HG02571 (cell line): ENCODE data around the gene PACSIN1.

ENCODE experiments used
- ATAC-seq: cut with Tn5 transposase; IDR thresholded peaks from one replicate; pipeline ENCODE4 v1.9.1; 2021; ENCODE audit warnings: mild to moderate bottlenecking, moderate library complexity; ENCODE audit not compliant: unreplicated experiment

PACSIN1 gene

DNA sequence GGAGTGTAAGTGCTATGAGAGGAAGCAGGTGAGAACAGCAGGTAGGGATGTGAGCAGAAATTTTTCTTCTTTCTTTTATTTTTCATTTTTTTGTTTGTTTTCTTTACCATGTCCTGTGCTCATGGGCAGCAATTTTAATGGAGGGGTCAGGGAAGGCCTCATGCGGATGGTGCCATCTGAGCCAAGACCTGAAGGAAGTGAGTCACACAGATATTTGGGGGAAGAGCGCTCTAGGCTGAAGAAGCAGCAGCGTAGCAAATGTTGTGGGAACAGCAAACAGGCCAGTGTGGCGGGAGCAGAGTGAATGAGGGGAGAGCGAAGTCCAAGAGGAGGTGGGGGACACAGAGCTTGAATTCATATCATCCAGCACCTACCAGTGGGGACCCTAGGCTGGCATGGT is 77.5 kb downstream of the PACSIN1 start:
- no peak for ATAC-seq

DNA sequence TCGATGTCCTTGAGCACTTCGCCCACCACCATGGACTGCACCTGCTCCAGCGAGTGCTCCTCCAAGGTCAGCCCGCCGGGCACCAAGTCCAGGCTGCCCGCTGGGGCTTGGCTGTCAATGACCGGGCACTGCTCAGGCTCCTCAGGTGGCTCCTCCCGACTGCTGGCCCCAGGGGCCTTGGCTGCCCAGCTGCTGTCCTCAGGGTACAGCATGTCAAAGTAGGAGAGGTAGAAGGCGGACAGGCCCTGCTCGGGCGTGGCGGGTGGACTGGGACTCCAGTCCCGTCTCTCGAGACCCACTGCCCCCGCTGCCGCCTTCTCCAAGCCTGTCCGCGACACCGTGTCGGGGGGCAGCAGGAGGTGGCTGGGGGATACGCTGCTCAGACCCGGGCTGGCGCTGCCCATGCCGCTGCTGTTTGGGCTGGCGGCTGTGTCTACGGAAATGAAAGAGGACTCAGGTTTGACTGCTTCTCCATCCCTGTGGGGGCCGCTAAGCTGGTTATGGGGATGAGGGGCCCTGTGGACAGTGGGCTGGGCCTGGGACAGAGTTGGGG is 78.3 kb downstream of the PACSIN1 start:
- ATAC-seq: no peak

DNA sequence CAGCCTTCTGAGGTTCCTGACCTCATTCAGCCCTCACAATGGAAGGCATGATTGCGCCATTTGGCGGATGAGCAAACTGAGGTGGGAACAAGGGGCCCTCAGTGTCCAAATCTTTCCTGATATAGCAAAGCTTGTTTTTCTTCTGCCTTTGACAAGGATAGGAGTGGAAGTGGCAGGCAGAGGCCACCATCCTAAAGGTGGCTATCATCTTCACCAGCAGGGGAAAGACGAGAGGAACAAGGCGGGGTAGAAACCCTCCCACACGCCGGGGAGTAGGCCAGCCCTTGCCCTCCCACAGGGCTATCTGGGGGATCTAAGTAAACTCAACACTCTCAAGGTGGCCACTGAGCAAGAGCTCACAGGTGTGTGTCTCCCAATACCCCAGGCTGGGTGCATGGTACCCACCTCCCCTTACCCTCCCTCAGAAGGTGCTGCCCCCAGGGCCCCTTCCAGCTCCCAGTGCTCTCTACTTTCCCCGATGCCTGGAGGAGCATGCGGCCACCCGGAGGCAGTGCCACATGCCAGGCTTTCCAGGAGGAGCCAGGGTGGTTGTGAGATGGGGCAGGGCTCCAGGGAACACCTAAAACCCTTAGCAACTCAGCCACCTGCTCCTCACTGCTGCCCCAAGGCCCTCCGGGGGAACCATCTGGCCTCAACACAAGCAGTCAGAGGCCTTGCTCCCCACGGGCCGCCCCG is 79.0 kb downstream of the PACSIN1 start:
- no peak for ATAC-seq

DNA sequence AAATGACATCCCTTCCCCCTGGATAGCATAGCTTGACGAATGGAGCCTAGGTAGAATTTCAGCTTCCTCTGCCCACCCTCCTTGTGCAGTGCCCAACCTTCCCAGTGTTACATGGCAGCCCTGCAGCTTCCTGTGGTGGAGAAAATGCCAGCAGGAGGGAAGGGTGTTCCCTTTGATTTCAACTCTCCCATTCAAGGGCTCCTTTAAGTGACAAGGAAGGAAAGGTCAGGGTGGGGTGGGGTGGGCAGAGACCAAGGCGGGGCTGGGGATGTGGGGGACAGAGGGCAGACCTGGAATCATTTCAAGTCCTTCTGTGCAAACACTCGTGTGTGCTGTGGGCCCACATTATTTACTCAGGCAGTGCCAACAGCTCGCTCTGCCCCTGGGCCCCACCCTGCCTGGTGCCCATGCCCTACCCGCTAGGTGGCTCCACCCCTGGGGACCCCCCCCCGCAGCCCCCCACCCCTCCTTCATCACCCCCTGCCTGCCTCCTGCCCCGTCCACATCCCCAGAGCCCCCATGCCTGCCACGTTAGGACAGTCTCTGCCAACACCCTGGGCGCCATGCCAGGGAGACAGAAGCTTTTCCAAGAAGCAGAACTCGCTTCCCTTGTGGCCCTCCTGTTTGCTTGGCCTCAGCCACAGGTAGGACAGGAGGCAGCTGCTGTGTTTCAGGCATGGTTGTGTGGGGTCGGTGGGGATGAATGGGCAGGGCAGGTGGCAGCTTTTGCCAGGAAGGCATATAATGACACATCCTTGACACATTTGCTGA is 80.9 kb downstream of the PACSIN1 start:
- no peak for ATAC-seq

DNA sequence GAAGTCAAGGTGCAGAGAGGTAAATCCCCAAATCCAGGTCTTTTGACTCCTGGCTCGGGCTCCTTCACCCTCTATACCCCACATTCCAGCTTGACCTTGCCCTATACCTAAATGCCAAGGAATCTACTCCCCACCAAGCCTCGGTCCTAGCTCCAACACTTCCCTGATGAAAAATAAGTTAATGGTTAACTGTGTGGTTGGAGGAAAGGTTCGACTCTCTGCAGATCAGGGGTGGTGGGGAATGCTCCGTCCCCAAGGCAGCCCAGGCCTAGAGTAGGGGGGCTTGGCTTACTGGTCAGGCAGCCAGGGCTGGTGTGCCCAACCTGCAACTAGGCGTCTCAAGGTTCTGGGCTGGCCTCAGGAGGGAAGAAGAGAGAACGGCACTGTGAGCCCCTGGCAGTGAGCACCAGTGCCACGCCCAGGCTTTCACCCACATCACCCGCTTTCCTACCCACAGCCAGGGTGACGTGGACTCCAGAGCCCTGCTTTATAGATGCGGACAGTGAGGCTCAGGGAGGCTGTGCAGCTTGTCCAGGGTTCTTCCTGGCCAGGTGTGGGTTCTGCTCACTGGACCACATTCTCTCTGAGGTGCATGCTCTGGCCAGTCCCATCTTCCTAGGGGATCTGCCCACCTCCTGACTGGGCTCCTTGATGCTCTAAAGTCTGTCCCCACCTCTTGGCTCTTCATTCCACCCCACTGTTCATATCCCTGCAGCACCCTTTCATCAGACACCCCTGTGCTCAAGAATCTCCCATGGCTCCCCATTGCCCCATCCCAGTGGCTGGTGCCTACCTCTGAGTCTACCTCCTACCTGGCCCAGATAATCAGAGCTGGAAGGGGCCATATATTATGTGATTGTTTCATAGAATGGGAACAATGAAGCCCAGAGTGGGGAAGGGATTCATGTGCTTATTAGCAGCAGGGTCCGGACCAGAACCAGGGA is 82.1 kb downstream of the PACSIN1 start:
- no peak for ATAC-seq

DNA sequence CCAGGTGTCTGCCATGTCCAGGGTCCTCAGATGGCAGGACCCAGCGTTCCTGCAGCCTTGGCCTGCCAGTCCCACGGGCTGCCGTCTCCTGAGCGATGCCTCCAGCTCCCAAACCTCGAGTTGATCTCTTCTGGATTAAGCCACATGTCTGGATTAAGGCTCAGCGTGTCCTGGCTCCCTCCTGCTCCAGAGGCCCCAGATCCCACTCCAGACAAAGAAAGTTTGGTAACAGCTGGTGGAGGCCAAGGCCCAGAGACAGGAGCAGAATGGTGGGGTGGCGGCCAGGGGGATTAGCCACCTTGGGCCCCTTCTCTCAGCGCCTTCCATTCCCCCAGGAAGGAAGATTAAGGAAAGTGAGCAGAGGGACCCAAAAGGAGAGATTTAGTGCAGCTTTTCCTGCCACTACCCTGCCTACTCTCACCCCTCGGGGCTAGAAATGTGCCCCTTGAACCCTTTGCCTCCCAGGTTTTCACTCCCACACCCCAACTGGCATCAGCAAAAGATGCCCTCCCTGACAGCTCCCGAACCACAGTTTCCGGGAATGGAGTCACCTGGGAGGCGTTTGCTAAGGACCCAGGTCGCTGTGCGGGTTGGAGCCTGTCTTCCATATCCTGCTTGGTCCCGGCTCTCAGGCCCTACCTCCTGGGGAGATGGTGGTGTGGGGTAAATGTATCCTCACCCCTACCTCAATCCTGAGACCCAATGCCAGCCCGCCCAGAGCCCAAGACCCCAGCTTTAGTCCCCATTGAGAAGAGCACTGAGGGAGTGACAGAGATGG is 83.3 kb downstream of the PACSIN1 start:
- no peak for ATAC-seq

DNA sequence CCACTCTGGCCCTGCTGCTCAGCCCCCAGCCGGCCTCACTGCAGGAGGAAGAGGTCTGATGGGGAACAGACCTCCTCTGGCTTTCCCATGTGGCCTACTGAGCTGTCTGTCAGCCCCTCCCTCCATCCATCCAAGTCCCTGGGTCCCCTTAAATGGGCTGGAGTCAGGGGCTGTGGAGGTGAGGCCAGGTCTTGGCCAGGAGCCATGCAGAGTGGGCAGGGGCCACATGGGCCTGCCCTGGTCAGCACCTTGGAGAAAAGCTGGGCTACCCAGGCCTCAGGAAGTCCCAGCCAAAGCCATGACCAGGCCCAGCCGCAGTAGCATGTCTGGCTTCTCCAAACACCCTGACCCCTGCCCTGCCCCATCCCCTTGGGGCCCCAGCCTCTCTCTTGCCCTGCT is 83.9 kb downstream of the PACSIN1 start:
- no peak for ATAC-seq

DNA sequence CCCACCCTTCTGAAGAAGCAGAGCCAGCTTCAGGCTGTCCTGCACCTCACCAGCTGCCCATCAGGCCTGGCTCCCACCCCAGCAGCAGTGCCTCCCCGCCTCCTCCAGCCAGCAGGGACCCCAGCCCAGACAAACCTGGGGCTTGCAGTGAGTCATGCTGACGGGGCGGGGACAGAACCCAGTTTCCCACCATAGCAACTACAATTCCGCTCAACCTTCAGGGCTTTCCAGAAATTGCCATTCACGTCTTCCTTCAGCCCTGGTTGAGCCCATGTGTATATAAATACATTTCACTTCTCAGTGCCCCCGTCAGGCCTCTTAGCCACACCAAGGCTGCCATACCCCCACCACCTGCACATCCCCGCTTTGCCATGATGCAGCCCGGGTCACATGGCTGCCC is 85.8 kb downstream of the PACSIN1 start:
- no peak for ATAC-seq

DNA sequence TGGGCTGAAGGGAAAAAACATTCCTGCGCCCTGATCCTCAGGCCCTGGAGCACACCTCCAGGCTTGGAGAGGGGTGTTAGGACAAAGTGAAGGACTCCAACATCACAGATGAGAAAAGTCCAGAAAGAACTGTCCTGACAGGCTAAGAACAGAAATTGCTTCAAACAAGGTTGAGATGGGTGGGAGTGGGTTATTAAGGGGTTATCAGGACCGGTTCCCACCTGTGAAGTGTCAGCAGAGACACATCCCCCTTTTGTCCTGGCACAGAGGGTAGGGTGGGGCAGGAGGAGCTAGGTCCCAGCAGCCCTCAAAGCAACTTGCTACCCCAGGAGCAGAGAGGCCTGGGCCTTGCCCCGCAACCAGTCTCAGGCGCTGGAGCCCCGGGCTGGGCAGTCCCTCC is 86.7 kb downstream of the PACSIN1 start:
- ATAC-seq: no peak

DNA sequence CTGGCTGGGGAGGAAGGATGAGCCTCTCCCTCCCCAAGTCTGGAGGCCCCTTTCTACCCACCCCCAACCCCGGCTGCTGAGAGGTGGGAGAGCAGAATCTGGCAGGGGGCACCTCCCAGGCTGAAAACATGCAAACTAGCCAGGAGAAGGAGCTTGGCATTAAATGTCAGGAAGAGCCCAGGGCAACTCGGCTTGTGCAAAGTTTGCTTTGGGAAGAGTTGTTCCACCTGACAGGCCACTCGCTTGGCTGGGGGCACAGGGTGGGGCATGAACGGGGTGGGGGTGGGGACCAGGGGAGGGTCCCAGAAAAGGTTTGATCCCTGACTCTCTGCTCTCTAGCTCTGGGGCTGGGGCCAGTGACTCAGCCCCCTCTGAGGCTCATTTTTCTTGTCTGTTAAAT is 87.3 kb downstream of the PACSIN1 start:
- ATAC-seq: no peak

DNA sequence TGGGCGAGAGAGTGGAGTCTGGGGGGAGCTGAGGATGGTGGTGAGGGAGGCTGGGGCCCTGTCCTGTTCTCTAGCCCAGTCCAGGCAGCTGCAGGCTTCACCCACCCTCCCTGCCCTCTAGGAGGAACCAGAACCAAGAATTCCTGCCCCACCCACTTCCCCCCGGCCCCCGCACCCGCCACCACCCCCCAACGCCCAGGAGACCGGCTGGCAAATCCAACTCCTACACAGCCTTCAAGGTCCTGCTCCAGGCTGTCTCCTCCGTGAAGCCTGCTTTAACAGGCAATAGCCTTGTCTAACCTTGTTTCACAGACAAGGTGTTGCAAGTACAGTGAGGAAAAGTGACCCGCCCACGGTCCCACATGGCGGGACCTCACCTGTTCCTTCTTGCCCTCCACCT is 87.9 kb downstream of the PACSIN1 start:
- ATAC-seq: no peak

DNA sequence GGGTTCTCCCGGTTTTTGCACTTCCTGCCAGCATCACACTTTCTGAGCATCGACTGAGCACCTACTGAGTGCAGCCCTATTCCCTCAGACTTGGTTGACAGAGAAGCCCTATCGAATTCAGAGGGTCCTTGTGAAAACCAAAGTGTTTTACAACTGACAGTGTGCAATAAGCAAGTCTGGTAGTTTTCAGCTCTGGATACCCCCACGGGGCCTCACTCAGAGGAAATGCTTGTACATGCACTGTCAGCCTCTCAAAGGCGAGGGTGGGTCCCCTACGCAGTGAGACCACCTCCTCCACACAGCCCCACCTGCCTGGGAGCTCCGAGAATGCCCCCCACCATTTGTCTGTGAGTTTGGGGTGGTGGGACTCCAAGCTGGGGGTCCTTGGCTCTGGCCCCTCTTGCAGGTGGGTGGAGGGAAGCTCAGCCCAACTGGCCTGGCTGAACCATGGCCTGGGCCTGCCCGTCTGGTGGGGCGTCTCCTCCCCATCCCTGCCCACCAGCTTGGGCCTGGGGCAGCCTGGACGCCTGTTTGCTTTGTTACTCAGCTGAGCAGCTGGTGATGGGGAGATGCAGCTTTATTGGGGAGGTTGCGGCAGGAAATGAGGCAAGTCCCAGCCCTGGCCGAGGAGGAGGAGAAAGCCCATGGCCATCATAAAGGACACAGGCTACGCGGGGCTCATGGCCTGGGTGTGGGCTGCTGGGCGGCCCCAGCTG is 88.6 kb downstream of the PACSIN1 start:
- ATAC-seq: no peak

DNA sequence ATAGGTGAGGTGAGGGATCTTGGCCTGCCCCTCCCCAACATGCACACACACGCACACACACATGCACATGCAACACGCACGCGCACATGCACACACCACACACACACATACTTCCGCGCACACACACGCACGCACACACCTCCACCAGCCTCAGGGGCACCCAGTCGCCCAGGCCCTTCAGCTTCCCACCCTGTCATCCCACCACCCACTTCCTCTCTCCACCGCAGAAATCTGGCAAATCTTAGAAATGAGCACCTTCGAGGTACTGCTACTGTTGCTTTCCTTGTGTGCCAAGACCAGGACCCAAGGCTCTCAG is 89.1 kb downstream of the PACSIN1 start:
- no peak for ATAC-seq

DNA sequence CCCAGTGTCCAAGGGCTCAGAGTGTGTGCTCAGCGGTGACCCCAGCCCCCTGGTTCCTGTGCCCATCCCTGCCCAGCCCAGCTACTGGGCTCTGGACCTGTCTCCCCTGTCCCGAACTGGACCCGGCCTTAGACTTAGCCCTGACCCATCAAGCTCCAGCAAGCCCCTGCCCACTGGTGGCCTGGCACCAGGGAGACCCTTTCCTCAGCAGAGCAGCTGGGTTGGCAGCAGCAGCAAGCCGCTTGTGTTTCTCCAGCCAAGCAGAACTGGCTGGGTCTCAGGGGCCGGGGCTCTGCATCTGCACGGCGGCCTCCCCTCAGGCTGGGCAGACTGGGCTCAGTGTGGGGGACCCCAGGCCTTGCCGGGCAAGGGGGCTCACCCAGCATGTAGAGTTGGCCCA is 89.5 kb downstream of the PACSIN1 start:
- no peak for ATAC-seq

DNA sequence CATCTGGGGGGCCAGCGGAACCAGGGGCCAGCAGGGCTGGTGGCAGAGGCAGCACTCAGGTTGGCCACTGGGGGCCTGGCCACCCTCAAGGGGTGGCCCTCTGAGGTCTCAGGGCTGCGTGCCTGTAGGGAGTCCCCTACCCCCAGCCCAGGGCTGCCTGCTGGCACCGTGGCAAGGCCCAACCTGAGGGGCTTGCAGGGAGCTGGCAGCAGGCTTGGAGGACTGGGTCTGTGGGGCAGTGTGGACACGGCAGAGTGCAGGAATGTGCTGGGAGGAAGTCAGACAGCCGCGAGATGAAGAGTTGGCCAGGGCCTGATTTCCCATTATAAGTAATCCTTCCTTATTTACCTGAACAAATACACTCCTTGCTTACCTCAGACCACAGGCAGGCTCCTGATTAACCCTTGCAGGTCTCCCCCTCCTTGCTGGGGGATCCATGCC is 90.2 kb downstream of the PACSIN1 start, which contains the start of gene SPDEF:
Gene SPDEF (minus strand): TSS at position 299 of the 441 bp plus-strand sequence. CDS start 11,874 bp downstream, outside the sequence.
- ATAC-seq: no peak

DNA sequence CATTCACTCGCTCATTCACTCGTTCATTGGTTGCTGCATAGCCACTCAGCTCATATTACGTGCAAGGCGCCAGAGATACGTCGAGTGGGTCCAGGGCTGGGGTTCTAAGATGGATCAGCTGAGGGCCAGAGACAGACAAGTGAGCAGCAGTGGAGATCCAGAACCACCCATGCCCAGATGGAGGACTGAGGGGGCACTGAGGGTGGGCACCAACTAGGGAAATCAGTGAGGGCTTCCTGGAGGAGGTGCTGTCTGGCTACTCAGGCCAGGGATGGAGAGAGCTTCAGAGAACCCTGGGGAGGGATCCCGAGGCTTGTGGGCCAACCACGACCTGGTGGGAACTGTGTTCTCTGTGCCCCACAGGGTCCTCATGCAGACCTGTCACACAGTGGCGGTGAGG is 90.6 kb downstream of the PACSIN1 start:
- no peak for ATAC-seq

DNA sequence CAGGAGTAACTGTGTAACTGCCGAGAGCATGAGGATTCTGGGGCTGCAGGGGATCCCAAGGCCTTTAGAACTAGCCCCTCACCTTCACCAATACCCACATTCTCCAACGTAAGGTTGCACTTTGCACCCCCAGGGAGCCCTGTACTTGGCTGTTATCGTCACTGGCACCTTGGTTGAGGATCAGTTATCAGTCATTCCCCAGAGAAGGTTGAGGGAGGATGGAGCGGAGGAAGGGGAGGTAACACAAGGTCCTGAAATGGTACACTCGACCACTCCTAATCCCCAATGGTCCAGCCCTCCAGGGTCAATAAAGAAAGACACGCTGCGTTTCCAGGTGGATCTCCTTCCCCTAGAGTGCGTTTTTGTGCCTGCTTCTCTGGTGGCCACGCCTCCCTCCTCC is 91.4 kb downstream of the PACSIN1 start:
- no peak for ATAC-seq

DNA sequence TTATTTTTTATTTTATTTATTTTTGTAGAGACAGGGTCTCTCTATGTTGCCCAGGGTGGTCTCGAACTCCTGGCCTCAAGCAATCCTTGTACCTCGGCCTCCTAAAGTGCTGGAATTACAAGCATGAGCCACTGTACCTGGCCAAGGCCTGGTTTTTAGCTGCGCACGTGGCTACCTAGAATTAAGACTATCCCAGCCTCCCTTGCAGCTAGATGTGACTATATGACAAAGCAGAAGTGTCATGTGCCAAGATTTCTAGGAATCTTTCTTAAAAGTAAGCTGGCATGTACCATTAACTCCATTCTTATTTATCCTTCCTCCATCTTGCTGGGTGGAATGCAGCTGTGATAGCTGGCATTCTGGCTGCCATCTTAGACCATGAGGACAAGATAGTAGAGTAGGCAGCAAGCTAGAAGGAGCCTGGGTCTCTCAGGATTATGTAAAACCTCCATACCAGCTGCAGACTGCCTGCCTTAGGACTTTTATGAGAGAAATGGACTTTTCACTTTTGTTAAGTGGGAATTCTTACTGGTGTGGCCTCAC is 92.4 kb downstream of the PACSIN1 start:
- ATAC-seq: no peak

DNA sequence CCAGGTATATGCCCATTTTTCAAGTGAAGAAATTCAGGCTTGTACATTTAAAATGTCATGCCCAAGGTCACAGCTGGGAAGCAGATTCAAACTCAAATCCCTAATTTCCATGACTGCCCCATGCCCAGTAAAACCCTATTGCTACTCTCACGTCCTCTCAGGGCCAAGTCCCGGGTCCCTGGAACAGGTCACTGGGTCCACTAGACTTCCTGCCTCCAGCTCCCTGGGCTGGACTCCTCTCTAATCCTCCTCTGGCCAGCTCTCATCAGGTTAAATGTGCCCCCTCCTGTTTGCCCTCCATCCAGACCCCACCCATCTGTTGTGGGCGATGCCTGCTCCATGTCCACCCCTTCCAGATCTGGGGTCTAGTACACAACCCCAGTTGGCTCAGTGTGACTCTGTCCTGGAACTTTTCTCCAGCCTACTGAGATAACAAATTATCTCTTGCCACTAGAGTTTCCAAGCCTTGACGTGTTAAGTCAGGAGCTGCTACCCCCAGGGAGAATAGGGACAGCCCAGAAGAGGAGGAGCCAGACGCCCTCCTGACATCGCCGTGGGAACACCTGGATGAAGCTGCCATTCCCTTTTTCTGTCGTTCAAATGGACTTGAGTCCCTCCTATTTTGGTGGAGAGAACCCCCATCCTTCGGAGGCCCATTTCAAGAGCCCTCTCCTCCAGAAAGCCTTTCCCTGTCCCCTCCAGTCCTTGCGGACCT is 93.9 kb downstream of the PACSIN1 start:
- ATAC-seq: no peak
